Erythroblast (primary cell): ENCODE measurements around the gene CARD10.
"Not testable (repeated sequence)": the region's sequence is repeated elsewhere in the genome, so short reads cannot be mapped to it uniquely, and the experiment has no call there.

ENCODE experiments used
- DNase-seq, 2 experiments: peaks; one replicate each; lab custom pipeline; 2025; lab: John Stamatoyannopoulos, UW
- GATA1 ChIP-seq: IDR thresholded peaks from 2 replicates; pipeline ENCODE4 v1.6.1; 2011; ENCODE audit warnings: low read depth, mild to moderate bottlenecking, control low read depth, low read length, moderate library complexity
- POLR2A ChIP-seq: IDR thresholded peaks from 2 replicates; pipeline ENCODE4 v1.6.1; 2011; ENCODE audit warnings: mild to moderate bottlenecking, low read length

CARD10 gene

DNA sequence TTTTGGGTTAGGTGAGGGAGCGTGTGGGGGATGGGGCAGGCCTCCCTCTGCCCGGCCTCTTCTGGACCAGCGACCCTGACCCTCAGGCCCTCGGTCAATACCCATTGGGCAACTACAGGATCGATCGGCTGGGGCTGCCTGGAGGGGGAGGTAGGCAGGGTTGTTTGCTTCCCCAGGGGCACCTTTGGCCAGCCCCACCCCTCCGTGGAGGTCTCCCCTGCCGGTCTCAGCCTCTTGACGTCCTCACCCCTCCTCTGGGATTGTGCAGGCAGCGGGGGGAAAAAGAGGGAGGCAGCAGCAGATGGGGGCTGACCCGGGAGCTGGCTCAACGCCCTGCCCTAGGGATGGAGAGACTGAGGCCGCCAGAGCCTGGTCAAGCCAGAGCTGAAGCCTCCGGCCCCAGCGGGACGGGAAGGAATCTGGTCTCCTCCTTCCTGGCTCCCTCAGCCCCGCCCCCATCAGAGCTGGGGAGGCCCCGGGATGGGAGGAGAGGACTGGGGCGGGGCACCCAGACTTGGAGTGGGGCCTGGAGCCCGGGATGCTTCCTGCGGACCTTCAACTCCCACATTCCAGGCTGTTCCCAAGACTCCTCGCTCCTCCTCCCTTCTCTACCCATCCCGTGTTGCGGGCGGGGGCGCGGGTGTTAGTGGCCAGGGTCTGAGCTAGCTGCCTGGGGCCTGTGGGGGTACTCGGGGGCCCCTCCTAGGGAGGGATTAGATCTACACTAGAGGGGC, 26.7 kb upstream of the CARD10 start:
- TF ChIP-seq POLR2A (no peak), GATA1 (no peak)
- DNase-seq, result no peak

DNA sequence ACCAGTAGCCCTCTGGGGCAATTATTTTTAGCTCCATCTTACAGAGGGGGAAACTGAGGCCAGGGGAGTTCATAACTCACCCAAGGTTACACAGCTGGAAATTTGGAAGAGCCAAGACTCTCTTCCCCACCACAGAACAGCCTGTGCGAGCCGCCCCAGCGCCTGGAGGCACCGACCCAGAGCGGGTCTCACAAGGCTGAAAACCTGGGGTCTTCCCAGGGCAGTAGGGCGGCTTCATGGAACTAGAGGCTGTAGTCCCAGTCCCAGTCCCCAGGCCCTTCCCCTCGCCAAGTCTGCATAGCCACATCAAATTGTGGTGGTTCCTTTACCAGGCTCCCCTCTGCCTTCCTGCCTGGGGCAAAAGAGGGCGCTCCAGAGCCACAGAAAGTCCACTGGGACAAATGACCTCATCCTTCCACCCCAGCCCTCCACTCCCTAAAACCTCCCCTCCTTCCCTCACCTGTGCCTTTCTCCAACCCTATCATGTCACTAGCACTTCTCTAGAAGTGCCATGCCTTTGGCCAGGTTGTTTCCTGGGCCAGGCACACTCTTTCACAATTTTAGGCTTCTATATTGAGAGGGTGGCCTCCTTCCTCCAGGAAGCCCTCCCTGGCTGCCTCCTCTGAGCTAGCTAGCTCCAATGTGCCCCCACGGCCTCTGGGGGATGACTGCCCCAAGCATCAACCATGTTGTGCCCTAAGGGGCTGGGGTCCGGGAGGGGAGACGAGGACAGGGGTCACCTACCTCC, 25.9 kb upstream of the CARD10 start:
- DNase-seq, result peak; percentile 31 to 69
- TF ChIP-seq GATA1, result no peak

DNA sequence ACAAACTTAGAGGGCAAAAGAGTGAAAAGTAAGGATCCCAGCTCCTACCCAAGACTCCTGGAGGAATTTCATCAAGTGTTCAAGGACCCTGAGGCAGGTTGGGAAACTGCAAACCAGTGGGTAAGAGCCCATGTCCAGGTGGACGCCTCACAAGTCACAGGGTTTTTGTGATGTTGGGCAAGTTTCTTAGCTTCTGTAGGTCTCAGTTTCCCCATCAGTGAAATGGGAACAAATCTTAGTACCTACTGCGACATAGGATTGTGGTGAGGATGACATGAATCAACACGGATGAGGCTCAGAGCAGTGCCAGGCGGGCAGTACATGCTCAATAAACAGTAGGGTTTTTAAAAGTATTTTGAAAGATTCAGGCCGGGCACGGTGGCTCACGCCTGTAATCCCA, 23.7 kb upstream of the CARD10 start:
- no peak for DNase-seq
- no peak for TF ChIP-seq POLR2A
- TF ChIP-seq GATA1, result no peak

DNA sequence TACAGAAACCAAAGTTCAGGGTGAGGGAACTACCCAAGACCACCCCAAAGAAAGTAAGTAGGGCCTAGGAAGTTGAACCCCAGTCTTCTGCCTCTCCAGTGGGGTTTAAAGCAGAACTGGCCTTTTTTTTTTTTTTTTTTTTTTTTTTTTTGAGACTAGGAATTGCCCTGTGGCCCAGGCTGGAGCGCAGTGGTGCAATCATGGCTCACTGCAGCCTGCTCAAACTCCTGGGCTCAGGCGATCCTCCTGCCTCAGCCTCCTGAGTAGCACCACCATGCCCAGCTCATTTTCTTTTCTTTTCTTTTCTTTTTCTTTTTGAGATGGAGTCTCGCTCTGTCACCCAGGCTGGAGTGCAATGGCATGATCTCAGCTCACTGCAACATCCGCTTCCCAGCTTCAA, 23.2 kb upstream of the CARD10 start:
- not testable (repeated sequence) for DNase-seq

DNA sequence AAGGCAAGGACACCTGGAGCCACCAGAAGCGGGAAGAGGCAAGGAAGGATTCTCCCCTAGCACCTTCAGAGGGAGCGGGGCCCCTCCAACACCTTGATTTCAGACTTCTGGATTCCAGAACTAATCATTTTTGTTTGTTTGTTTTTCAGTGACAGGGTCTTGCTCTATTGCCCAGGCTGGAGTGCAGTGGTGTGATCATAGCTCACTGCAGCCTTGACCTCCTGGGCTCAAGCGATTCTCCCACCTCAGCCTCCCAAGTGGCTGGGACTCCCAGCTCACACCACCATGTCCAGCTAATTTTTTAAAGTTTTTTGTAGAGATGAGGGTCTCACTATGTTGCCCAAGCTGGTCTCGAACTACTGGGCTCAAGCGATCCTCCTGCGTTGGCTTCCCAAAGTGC, 20.6 kb upstream of the CARD10 start:
- not testable (repeated sequence) for DNase-seq

DNA sequence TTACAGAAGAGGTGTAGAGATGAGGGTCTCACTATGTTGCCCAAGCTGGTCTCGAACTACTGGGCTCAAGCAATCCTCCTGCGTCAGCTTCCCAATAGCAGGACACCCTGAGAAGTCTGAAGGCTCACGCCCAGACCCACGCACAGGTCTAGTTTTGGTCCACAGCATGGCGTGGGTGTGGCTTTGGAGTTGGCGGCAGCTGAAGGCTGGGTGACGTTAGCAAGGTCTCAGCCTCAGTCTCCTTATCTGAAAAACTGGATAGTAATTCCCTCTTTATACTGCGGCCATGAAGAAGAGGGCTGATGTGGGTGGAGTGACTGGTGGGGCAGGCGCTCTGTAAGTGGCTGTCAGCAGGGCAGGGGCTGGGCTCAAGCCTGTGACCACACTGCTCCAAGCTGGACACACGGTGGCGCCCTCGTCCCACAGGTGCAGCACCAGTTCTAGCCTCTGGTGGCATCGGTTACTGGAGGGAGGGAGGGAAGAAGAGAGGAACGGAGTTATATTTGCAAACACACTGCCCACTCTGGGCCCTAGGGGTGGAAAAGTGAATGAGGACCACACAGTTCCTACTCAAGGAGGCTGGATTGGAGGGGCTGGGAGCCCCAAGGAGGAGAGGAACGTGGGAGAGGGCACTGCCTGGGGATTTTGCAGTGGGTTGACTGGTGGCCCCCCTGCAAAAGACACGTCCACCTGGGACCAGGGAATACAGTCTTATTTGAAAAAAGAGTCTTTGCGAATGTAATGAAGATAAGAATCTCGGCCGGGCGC, 19.6 kb upstream of the CARD10 start:
- DNase-seq, result peak; percentile 87 to 92
- TF ChIP-seq POLR2A (no peak), GATA1 (no peak)

DNA sequence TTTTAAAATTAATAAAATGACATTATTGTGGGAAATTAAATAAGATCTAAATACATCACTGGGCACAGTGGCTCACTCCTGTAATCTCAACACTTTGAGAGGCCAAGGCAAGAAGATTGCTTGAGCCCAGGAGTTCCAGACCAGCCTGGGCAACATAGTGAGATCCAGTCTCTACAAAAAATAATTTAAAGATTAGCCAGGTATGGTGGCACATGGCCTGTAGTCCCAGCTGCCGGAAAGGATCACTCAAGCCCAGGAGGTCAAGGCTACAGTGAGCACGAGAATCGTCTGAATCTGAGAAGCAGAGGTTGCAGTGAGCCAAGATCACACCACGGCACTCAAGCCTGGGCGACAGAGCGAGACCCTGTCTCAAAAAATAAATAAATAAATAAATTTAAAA, 15.9 kb upstream of the CARD10 start:
- no peak for TF ChIP-seq POLR2A
- TF ChIP-seq GATA1, result no peak
- no peak for DNase-seq

DNA sequence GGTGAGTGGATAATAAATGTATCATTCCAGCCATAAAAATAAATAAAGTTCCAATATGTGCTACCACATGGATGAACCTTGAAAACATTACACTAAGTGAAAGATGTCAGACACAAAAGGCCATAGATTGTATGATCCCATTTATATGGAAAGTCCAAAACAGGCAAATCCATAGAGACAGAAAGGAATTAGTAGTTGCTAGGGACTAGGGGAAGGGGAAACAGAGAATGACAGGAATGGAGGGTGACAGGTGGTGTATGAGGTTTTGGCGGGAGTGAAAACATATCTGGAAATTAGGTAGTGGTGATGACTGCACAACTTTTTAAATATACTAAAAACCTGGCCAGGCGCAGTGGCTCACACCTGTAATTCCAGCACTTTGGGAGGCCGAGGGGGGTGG, 15.2 kb upstream of the CARD10 start:
- DNase-seq, result no peak
- TF ChIP-seq POLR2A, result no peak
- no peak for TF ChIP-seq GATA1

DNA sequence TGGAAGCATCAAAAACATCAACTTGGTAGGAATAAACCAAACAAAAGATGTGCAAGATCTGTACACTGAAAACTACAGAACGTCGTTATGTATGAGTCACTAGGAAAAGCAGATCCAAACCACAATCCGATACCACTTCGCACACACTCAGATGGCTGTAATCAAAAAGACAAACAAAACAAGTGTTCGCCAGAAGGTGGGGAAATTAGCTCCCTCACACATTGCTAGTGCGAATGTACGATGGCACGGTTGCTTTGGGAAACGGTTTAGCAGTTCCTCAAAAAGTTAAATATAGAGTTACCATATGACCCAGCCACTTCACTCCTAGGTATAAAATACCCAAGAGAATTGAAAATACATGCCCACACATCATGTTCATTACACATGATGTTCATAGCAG, 14.8 kb upstream of the CARD10 start:
- no peak for TF ChIP-seq POLR2A
- no peak for TF ChIP-seq GATA1
- no peak for DNase-seq

DNA sequence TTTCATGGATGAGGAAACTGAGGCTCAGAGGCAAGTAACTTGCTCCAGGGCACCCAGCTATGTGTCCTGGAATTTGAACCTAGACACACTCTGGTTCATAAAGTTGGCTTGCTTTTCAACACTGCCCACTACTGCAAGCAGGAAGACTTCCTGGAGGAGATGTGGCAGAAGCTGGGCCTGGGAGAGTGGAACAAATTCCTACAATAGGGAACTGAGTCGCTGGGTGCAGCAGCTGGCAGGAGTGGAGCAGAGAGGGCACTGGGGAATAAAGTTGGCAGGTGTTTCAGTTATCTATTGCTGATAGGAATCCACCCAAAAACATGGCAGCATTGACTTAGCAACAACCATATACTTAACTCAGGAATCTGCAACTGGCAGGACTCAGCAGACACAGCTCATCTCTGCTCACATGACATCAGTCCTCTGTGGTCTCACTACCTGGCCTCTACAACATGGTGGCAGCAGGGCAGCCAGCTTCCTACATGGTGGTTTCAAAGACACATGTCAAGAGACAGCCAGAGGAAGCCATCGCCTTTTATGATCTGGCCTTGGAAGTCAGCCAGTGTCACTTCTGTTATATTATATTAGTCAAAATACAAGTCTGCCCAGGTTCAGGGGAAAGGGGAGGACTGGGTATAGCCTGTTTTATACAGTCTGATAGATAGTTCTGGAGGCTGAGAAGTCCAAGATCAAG, 10.6 kb upstream of the CARD10 start:
- TF ChIP-seq POLR2A (no peak), GATA1 (no peak)
- DNase-seq, result no peak

DNA sequence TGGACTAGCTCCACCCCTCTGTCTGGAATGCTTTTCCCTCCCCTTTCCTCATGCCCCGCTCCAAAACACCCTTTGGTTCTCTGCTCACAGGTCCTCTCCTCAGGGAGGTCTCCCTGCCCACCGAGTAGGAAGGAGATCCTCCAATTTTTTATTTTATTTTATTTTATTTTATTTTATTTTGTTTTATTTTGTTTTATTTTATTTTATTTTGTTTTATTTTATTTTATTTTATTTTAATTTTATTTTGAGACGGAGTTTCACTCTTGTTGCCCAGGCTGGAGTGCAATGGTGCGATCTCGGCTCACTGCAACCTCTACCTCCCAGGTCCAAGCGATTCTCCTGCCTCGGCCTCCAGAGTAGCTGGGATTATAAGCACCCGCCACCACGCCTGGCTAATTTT, 8.7 kb upstream of the CARD10 start:
- DNase-seq, result not testable (repeated sequence)

DNA sequence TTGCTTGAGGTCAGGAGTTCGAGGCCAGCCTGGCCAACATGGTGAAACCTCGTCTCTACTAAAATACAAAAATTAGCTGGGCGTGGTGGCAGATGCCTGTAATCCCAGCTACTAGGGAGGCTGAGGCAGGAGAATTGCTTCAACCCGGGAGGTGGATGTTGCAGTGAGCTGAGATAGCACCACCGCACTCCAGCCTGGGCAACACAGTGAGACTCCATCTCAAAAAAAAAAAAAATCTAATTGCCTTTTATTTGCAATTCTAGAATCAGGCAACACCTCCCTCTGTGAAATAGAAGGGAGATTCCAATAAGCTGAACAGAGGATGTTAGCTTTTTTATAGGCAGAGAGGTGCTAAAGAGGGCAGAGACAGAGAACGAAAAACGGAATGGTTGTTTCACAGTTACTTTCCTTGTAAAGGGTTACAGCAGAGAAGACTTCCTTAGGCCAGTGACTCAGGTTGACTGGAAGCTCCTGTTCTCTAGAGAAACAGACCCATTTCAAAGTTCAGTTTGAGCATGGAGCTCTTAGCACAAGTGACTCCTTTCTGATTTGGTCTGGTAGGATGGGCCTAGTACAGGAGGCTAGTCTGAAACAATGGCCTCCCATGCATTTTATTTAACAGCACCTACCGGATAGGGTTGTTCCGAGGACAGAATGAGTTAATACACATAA, 8.0 kb upstream of the CARD10 start:
- DNase-seq, result not testable (repeated sequence)

DNA sequence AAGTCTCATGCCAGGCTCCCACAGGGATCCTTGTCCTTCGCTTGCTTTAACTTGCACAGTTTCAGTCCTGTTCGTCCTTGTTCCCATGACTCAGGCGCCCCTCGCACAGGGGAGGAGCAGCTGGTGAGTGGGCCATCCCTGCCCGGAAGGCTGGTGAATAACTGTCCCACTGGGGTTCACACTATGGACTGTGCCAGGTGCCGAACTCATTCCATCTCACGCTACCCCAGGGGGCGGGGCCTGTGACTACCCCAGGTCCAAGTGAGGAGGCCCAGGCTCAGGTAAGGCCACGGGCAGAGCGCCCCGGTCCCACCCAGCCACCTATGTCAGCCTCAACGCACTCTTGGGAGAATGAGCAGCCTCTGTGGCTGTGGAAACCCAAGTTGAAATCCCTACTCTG, 7.2 kb upstream of the CARD10 start:
- DNase-seq, result no peak
- TF ChIP-seq POLR2A (no peak), GATA1 (no peak)

DNA sequence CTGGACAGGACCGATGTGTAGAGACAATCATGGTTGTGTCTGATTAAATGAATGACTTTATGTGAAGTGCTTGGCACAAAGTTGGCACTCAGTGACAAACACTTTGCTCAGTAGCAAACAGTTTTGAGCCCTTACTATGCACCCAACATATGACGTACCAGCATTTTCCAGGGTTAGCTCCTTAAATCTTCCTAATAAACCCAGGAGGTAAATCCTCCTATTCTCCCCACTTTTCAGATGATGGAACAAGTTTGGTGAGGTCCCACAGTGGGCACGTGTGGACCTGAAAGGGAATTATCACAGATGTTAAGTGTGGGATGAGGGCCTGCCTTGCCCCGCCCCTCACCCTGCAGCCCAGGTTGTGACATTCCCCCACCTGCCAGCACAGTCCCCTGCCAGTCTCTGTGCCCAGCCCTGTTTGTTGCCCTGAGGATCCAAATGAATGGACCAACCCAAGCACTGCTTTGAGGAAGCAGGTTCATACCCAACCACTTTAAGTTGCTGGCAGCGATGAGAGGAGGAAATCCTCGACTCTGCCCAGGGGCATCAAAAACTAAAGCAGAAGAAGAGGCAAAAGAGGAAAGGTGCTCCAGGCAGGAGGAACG, 6.6 kb upstream of the CARD10 start:
- TF ChIP-seq GATA1, result no peak
- TF ChIP-seq POLR2A, result no peak
- no peak for DNase-seq
